NCI-H1694 treated with DMSO at 0.1 percent for 48 hours (cell line): ENCODE measurements around the gene B4GALT2.

Experiments
- DNase-seq: peaks from one replicate; lab custom pipeline; 2025; lab: John Stamatoyannopoulos, UW

Gene B4GALT2, protein sequence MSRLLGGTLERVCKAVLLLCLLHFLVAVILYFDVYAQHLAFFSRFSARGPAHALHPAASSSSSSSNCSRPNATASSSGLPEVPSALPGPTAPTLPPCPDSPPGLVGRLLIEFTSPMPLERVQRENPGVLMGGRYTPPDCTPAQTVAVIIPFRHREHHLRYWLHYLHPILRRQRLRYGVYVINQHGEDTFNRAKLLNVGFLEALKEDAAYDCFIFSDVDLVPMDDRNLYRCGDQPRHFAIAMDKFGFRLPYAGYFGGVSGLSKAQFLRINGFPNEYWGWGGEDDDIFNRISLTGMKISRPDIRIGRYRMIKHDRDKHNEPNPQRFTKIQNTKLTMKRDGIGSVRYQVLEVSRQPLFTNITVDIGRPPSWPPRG

DNA sequence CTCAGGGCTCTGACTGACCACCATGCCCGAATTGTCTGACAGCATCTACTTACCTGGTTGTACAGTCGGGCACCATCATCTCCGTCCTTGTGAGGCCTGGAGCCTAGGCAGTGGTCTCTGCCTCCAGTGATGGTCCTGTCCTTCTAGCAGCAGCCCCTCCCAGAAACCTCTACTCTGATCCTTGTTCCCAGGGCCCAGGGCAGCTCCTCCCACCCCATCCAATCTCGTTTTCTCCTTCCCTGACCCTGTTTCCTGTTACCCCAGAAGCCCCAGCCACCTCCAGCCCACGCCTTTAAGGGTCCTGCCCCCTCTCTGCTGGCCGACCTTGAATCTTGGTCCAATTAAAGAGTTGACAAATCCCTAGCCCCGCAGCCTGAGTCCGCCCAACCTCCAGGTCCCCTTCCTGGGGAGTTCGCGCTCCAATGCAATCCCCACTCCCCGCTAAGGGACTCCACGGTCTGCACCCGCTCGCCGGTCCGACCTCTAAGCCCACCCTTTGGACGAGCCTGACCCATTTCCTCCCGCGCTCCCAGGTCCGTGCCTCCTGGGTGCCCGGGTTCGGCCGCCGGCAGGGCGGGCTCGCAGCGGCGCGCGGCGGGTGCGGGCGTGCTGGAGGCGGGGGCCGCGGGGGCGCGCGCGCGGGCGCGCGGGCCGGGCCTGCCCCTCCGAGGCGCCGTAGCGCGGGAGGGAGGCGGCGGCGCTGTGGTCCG, at the start of gene B4GALT2:
Gene B4GALT2, plus strand, starts transcription at position 660 of the 710 bp plus-strand sequence. CDS start 1,951 bp downstream, outside the sequence.
- no peak for DNase-seq

DNA sequence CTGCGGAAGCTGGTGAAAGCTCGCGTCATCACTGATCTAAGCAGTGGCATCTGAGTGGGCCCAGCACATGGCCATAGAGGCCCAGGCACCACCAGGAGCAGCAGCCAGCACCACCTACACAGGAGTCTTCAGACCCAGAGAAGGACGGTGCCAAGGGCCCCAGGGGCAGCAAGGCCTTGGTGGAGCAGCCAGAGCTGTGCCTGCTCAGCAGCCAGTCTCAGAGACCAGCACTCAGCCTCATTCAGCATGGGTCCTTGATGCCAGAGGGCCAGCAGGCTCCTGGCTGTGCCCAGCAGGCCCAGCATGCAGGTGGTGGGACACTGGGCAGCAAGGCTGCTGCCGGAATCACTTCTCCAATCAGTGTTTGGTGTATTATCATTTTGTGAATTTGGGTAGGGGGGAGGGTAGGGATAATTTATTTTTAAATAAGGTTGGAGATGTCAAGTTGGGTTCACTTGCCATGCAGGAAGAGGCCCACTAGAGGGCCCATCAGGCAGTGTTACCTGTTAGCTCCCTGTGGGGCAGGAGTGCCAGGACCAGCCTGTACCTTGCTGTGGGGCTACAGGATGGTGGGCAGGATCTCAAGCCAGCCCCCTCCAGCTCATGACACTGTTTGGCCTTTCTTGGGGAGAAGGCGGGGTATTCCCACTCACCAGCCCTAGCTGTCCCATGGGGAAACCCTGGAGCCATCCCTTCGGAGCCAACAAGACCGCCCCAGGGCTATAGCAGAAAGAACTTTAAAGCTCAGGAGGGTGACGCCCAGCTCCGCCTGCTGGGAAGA, 48.7 kb upstream of the B4GALT2 start:
- DNase-seq = no peak

DNA sequence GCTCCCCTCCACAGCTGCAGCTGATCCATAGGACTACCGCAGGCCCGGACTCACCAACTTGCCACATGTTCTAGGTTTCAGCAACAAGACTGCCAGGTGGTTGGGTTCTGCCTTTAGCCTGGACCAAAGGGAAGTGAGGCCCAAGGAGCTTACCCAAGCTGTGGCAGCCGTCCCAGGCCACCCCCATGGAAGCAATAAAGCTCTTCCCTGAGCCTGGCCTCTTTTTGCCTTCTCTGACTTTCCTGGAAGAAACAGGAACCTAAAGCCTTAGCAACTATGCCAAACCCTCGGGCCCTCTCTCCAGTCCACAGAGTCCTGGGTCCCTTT, 48.1 kb upstream of the B4GALT2 start:
- no peak for DNase-seq

DNA sequence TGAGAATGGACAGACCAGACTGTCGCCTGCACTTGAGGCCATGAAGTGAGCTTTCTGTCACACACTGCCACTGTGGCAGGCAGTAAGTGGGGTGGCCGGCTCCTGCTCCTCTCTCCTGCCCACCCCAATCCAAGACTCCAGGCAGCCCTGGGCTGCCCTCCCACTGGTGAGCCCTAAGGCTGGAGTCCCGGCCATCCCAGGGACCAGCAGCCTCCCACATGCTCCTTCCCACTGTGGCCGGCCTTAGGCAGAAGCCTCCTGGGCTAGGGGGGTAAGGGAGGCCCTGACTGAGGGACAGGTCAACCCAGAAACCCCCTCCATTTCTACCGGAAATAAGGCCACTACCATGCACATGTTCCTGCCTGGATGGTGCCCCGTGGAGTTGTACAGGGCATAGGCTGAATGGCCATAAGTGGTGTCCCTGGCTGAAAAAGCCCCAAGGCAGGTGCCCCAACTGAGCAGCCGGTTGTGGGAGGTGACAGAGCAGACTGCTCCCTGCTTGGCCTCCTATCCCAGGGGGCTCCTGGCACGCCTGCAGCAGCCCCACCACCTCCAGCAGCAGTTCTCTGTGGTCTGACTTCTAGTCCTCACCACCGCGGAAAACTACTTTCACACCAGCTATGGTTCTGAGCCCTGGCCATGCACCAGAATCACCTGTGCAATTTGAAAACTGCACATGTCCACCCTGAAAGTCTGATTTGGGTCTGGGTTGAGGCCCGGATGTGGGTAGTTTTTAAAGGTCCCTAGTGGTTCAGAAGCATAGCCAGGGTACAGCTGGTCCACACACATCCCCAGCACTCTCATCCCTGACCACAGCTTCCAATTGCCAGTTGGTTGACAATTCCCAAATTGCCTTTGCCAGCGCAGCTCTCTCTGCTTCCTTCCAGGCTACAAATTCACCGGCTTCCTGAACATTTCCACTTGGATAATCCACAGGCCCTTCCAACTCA, 47.0 kb upstream of the B4GALT2 start:
- DNase-seq = no peak

DNA sequence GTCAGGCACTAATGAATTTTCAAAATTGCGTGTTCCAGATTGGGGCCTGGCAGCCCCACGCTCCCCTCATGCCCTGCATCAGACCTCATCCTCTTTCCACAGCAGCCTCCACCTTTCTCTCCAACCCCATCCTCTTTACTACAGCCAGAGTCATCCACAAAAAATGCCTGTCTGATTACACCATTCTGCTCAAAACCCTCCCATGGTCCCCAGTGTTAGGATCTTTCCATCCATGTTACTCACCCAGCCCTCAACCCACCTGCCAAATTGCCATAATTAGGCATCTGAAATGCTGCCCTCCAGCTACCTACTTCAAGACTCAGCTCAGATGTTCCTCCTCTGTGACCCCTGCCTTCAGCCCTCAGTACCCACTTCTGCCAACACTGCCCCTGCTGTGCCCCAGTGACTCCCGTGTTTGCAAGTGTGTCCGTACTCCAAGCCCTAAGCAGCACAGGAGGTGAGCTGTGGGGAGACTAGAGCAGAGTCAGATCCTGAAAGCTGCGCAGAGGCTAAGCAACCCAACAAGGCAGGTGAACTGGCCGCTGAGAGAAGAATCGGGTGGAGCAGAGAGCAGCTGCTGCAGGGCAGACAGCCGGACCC, 46.1 kb upstream of the B4GALT2 start:
- DNase-seq = no peak

DNA sequence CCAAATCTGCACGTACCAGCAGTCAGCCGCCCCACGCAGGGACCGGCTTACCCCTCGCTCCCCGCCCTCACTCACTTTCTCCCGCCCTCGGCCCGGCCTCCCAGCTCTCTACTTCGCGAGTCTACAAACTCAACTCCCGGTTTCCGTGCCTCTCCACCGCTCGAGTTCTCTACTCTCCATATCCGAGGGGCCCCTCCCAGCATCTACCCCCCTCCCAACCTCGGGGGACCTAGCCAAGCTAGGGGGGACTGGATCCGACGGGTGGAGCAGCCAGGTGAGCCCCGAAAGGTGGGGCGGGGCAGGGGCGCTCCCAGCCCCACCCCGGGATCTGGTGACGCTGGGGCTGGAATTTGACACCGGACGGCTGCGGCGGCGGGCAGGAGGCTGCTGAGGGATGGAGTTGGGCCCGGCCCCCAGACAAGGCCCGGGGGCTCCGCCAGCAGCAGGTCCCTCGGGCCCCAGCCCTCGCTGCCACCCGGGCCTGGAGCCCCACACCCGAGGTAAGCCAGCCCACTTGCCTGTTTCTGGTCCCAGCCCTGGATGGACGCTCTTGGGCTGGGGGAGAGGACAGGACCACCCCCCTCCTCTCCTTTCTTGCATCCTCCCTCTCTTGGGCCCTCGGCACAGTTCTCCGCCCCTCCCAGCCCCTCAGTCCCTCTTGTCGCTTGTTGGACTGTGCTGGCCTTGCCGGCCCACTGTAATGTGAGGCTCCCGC, 45.5 kb upstream of the B4GALT2 start, which contains the start of gene ARTN:
Gene ARTN, plus strand, starts transcription at position 416 of the 715 bp plus-strand sequence. CDS start 1,856 bp downstream, outside the sequence.
- DNase-seq = no peak

DNA sequence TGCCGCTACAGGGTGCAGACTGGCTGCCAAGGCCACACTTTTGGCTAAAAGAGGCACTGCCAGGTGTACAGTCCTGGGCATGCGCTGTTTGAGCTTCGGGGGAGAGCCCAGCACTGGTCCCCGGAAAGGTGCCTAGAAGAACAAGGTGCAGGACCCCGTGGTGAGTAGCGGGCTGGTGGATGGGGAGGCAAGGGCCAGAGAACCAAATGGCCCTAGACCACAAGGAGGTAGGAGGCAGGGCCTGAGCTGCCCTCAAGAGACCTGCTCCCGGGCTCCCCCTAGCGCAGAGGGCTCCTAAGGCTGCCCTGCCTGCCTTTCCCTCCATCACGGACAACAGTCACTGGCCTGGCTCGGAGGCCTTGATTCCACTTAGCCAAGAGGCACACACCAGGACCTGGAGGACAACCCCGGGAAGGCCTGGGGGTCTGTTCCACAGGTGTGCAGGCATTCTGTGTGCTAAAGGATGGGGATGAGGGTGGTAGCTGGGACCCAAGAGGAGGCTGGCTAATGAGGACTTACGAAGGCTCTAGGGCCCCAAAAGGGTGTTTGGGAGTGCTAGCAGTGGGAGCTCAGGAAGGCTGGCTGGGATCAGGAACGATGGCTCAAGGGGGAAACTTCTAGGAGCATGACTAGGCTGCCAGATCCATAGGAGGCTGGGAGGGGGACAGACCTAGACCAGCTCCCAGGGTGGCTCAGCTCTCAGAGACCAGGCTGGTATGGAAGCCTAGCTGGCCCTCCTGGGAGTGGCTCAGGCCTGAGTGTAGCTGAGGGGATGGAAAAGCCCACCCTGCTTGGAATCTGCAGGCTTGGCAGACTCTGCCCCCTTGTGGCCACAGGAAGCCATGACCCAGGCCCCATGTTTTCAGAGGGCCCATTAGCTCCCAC, 44.7 kb upstream of the B4GALT2 start:
- DNase-seq = peak; percentile 20

DNA sequence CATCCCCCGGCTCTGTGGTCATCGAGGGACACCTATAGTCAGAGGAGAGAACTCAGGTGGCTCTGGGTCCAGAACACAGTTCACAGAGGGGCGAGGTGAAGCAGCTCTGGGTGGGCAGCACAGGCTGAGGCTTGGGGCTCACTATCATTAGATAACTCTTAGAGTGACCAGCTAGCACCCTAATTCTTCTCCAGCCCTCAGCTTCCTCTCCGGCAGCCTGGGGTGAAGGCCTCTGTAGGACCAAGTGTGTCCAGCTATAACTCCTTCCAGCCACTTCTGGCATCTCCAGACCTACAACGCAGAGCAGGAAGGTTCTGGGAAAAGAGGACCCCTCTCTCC, 44.1 kb upstream of the B4GALT2 start:
- no peak for DNase-seq

DNA sequence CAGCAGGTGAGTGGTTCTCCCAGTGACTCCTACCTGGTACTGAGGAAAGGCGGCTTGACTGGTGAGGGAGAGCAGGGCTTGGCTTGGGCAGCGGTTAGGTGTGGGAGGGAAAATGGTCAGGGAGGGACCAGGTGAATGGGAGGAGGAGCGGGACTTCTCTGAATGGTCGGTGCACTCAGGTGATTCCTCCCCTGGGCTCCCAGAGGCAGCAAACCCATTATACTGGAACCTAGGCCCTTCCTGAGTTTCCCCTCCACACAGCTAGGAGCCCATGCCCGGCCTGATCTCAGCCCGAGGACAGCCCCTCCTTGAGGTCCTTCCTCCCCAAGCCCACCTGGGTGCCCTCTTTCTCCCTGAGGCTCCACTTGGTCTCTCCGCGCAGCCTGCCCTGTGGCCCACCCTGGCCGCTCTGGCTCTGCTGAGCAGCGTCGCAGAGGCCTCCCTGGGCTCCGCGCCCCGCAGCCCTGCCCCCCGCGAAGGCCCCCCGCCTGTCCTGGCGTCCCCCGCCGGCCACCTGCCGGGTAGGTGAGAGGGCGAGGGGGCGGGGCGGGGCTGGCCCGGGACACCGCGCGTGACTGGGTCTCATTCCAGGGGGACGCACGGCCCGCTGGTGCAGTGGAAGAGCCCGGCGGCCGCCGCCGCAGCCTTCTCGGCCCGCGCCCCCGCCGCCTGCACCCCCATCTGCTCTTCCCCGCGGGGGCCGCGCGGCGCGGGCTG, 43.1 kb upstream of the B4GALT2 start:
- no peak for DNase-seq

DNA sequence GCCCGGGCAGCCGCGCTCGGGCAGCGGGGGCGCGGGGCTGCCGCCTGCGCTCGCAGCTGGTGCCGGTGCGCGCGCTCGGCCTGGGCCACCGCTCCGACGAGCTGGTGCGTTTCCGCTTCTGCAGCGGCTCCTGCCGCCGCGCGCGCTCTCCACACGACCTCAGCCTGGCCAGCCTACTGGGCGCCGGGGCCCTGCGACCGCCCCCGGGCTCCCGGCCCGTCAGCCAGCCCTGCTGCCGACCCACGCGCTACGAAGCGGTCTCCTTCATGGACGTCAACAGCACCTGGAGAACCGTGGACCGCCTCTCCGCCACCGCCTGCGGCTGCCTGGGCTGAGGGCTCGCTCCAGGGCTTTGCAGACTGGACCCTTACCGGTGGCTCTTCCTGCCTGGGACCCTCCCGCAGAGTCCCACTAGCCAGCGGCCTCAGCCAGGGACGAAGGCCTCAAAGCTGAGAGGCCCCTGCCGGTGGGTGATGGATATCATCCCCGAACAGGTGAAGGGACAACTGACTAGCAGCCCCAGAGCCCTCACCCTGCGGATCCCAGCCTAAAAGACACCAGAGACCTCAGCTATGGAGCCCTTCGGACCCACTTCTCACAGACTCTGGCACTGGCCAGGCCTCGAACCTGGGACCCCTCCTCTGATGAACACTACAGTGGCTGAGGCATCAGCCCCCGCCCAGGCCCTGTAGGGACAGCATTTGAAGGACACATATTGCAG, 42.4 kb upstream of the B4GALT2 start:
- no peak for DNase-seq

DNA sequence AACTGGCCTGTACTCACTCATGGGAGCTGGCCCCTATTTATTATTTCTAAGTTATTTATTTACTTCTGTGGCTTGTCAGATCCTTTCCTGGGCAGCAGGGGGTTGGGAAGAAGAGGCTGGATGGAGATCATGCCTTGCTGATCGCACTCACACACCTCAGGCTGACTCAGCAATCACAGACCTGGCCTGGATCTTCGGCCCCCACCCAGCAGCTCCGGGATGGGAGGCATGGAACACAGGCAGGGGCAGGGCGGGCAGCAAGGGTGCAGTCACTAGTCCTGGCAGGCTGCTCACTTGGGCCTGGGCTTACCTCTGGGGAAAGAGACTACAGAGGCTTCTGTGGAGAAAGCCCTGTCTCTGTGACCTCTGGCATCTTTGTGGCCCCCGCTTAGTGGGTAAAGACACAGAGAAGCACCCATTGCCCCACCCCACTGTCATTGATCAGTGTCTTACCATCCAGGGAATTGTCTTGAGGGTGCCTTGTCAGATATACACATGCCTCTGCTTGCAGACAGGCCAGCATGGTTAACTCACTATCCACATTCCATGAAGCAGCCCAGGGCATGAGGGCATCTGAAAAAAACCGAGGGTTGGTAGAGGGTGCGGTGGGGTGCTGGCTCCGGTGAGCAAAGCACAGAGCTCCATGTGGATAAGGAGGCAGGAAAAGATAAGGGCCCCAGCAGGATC, 41.7 kb upstream of the B4GALT2 start:
- no peak for DNase-seq

DNA sequence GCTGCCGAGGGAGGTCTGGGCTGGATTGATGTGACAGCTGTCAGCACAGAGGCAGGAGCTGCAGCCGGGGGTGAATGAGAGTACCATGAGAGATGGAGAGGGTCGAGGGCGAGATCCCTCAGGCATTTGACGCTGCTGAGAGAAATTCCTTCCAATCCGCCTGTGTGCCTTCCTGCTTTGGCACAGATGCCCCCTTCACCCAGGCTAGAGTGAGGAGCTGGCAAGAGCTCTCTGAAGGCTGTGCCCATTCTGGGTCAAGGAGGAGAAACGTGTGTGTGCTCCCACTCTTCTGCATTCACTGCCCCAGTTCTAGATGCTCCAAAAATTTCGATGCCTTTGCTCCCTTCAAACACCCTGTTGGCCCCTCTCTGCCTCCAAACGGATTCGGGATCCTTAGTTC, 40.6 kb upstream of the B4GALT2 start:
- DNase-seq = no peak

DNA sequence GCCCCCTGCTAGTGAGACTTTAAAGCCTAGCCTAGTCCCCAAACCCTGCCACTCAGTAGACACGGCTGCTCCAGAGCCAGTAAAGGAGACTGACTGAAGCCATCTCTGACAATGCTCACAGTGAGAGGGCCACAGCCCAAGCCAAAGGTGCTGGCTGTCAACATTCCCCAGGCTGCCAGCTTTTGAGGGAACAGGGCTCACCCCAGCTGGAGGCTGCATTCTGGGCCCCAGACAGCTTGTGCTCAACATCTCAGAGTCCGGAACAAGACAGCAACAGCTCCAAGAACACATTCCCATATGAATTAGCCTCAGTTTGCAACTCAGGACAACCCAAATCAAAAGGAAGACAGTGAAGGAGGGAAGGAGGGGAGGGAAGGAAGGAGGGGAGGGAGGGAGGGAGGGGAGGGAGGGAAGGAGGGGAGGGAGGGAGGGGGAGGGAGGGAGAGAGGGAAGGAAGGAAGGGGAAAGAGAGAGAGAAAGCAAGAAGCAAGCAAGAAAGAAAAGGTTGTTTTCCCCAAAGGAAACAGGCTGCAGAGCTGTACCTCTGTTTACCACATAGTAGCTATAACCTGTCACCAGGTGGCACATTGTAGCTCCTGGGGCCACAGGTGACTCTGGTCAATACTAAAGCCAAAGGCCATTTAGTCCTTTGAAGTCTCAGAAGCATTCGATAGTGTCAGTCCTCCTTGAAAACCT, 40.0 kb upstream of the B4GALT2 start:
- DNase-seq = no peak

DNA sequence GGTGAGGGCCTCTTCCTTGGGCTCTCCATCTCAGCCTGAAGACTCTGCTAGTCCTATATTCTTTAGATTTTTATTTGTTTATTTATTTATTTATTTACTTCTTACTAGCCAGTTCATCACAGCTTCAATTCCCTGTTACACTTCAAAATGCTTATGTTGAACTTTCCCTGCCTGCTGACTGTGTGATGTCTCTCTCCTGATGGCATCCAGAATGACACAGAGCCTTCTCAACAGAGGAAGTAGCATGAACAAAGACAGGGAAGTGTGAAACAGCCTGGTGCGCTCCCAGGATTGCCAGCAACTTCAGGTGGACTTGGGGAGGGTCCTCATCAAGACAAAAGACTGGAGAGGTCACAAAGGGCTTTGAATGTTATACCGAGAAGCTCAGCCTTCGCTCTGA, 36.6 kb upstream of the B4GALT2 start:
- DNase-seq = no peak

DNA sequence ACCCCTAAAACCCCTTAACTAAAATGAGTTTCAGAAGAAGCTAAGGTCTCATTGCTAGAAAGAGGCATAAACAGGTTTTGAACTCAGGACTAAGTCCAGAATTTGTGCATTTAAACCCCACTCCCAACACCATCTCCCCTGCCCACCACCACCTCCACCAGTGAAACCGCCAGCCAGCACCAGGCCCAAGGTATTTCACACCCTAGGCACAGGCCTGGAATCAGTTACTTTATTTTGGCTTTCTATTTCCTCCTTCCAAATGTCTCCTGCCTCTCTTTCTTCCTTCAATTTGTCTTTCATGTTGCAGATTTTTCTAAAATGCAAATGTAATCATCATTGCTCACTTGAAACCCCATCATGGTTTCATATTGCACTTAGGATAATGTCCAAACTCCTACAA, 34.1 kb upstream of the B4GALT2 start:
- no peak for DNase-seq

DNA sequence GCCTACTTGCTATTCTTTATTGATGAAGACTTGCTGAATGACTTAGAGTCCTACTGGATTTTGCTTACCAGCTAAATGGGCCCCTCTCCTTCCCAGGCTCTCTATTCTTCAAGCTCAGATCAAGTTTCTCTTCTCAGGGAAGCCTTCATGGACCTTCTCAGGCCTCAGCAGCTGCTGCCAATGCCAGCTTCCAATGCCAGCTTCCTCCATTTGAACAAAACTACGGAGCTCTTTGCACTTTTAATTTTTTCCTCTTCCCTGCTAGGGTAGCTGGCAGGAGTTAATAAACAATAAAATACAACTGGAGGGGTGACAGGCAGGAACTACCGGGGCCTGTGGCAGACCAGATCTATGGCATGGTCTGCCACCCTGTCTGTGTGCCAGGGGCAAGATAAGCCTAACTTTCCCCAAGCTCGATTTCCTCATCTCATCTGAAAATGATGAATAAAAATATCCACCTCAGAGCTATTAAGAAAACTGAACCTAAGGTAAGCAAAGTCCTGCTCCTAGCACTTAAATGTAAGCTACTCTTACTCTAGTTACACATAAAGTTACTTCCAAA, 33.3 kb upstream of the B4GALT2 start:
- no peak for DNase-seq
